Measurements from ENCODE around the gene PREP.

- no peak for TF ChIP-seq ZBTB49 (tag by site-specific recombination; IDR thresholded peaks at IDR 0.05; ENCODE audit: low read depth)
- no peak for TF ChIP-seq CTCF (tag by site-specific recombination; IDR thresholded peaks at IDR 0.05)
- no peak for TF ChIP-seq ZBTB26 (tag by site-specific recombination; optimal IDR thresholded peaks at IDR 0.05)
- TF ChIP-seq ZNF501 (tag by site-specific recombination; IDR thresholded peaks at IDR 0.05) = no peak
- no peak for TF ChIP-seq ZNF423 (tag by site-specific recombination; IDR thresholded peaks at IDR 0.05)
- no peak for TF ChIP-seq HOXA7 (CRISPR knock-in tag; IDR thresholded peaks at IDR 0.05; ENCODE audit: borderline replicate concordance)
- no peak for TF ChIP-seq ZNF18 (tag by site-specific recombination; IDR thresholded peaks at IDR 0.05)
- no peak for TF ChIP-seq ZBTB8A (tag by site-specific recombination; IDR thresholded peaks at IDR 0.05)
These were observed 29.4 kb downstream of the PREP start for GRCh38 chr6:105373481-105373880.
